Activated naive CD4-positive, alpha-beta T cell treated with anti-CD3 and anti-CD28 coated beads for 36 hours (primary cell): ENCODE data around the gene FBXL19. TPM values are rescaled to one million over a fixed set of nuclear protein-coding genes. Genes with fewer than 3 reads are reported as not detected.
"Not testable (repeated sequence)": the region's sequence is repeated elsewhere in the genome, so short reads cannot be mapped to it uniquely, and the experiment has no call there.

Source experiments
- CTCF ChIA-PET: fragments of 350-600 bp; sonication (Branson Sonifier 250); formaldehyde crosslinking; loops from one replicate; lab custom pipeline; 2021; ENCODE audit warnings: antibody characterized with exemption; lab: Charles Lee
- DNase-seq: peaks from one replicate; pipeline ENCODE4 v3.0.0-alpha.2; 2020
- H3K27ac Mint-ChIP-seq: one replicate; pipeline ENCODE4 v1.8.0; 2021; ENCODE audit warnings: mild to moderate bottlenecking, mixed read lengths
- H3K27me3 Mint-ChIP-seq: one replicate; pipeline ENCODE4 v1.8.0; 2021; ENCODE audit warnings: low read depth, mixed read lengths
- H3K36me3 Mint-ChIP-seq: one replicate; pipeline ENCODE4 v1.8.0; 2021; ENCODE audit warnings: low read depth, mixed read lengths
- H3K4me1 Mint-ChIP-seq: one replicate; pipeline ENCODE4 v1.8.0; 2021; ENCODE audit warnings: low read depth, mixed read lengths
- H3K4me3 Mint-ChIP-seq: one replicate; pipeline ENCODE4 v1.8.0; 2021; ENCODE audit warnings: mild to moderate bottlenecking, moderate library complexity, mixed read lengths
- H3K9me3 Mint-ChIP-seq: one replicate; pipeline ENCODE4 v1.8.0; 2021; ENCODE audit warnings: mixed read lengths
- intact Hi-C: fragments of 100-400 bp; cut with micrococcal nuclease; formaldehyde crosslinking; loops from one replicate; pipeline ENCODE4 v1.15.1; 2023
- total RNA-seq, 2 experiments: library from RNA; stranded (reverse); gene quantifications; one replicate each; pipeline ENCODE4 v1.2.3, GENCODE V29; 2021

The FBXL19 gene
- total RNA-seq, 2 experiments from 2014 or later: 13.6 to 15.2 TPM

GRCh38 chr16:30939571-30939970 lies 16.2 kb downstream of the FBXL19 start:
- CTCF ChIA-PET: interaction anchor here (0.8 to 3.9 kb wide), 4 partner anchors 10 to 504 kb away, joined by 3 to 74 read pairs (median 4); partner anchors contain the start of gene SETD1A
- Mint-ChIP-seq H3K4me1 (peaks cover 28% of the 10 kb centered on the region), H3K36me3 (peaks cover 17% of the 10 kb centered on the region)
- H3K27me3 Mint-ChIP-seq, DNase-seq, H3K4me3 Mint-ChIP-seq, intact Hi-C loops, H3K9me3 Mint-ChIP-seq, H3K27ac Mint-ChIP-seq: not testable (repeated sequence)

GRCh38 chr16:30941600-30942425 lies 18.4 kb downstream of the FBXL19 start:
- CTCF ChIA-PET: interaction anchor here (0.6 to 3.9 kb wide), 33 partner anchors 8 to 502 kb away, joined by 3 to 74 read pairs (median 5); partner anchors contain the start of genes HSD3B7 and SETD1A
- intact Hi-C loops: loop anchor here (1.0 kb wide), 1 partner anchor 98 kb away; no protein-coding TSS in a partner anchor
- DNase-seq: peak; percentile 79
- H3K9me3 Mint-ChIP-seq: no peaks in the 10 kb centered on the region
- peak overlapping the region; percentile 51 for H3K27ac Mint-ChIP-seq
- H3K4me3 Mint-ChIP-seq: no peak overlapping the region
- H3K36me3 Mint-ChIP-seq: peaks cover 12% of the 10 kb centered on the region
- H3K4me1 Mint-ChIP-seq: peaks cover 21% of the 10 kb centered on the region
- no peaks in the 10 kb centered on the region for H3K27me3 Mint-ChIP-seq

GRCh38 chr16:30942426-30942806 lies 19.0 kb downstream of the FBXL19 start:
- Mint-ChIP-seq H3K4me3 (no peak overlapping the region), H3K27ac (peak overlapping the region; percentile 51), H3K27me3 (no peaks in the 10 kb centered on the region), H3K4me1 (peaks cover 18% of the 10 kb centered on the region), H3K9me3 (no peaks in the 10 kb centered on the region), H3K36me3 (peaks cover 9% of the 10 kb centered on the region)
- intact Hi-C loops: loop anchor here (1.0 kb wide), 1 partner anchor 98 kb away; no protein-coding TSS in a partner anchor
- no peak for DNase-seq
- CTCF ChIA-PET: interaction anchor here (0.6 to 3.9 kb wide), 29 partner anchors 8 to 501 kb away, joined by 3 to 74 read pairs (median 5); partner anchors contain the start of genes HSD3B7 and SETD1A

GRCh38 chr16:30944352-30944751 lies 21.0 kb downstream of the FBXL19 start:
- H3K4me3 Mint-ChIP-seq: no peak overlapping the region
- no peaks in the 10 kb centered on the region for H3K27me3 Mint-ChIP-seq
- no peak for DNase-seq
- CTCF ChIA-PET: interaction anchor here (0.6 to 1.9 kb wide), 5 partner anchors 8 to 319 kb away, joined by 3 to 8 read pairs (median 5); no protein-coding TSS in a partner anchor
- H3K9me3 Mint-ChIP-seq: no peaks in the 10 kb centered on the region
- intact Hi-C loops: no loop called here
- peaks cover 9% of the 10 kb centered on the region for H3K36me3 Mint-ChIP-seq
- H3K4me1 Mint-ChIP-seq: peaks cover 18% of the 10 kb centered on the region
- no peak overlapping the region for H3K27ac Mint-ChIP-seq

- Mint-ChIP-seq H3K4me1 (peaks cover 20% of the 10 kb centered on the region), H3K4me3 (no peak overlapping the region), H3K27ac (no peak overlapping the region), H3K9me3 (no peaks in the 10 kb centered on the region), H3K36me3 (peaks cover 9% of the 10 kb centered on the region), H3K27me3 (no peaks in the 10 kb centered on the region)
- no peak for DNase-seq
- CTCF ChIA-PET: interaction anchor here (0.9 kb wide), 2 partner anchors 45 to 102 kb away, joined by 4 to 5 read pairs; no protein-coding TSS in a partner anchor
- intact Hi-C loops: no loop called here
These were observed 23.5 kb downstream of the FBXL19 start for GRCh38 chr16:30946671-30947540.

GRCh38 chr16:30947541-30947858 lies 24.1 kb downstream of the FBXL19 start:
- CTCF ChIA-PET: interaction anchor here (0.9 kb wide), 2 partner anchors 44 to 103 kb away, joined by 4 to 5 read pairs; no protein-coding TSS in a partner anchor
- Mint-ChIP-seq H3K9me3 (no peaks in the 10 kb centered on the region), H3K4me3 (no peak overlapping the region), H3K27me3 (no peaks in the 10 kb centered on the region), H3K4me1 (peaks cover 15% of the 10 kb centered on the region), H3K36me3 (peaks cover 9% of the 10 kb centered on the region), H3K27ac (no peak overlapping the region)
- no peak for DNase-seq
- intact Hi-C loops: no loop called here

GRCh38 chr16:30947859-30948666 lies 24.7 kb downstream of the FBXL19 start:
- Mint-ChIP-seq H3K4me3 (no peak overlapping the region), H3K27me3 (no peaks in the 10 kb centered on the region), H3K27ac (no peak overlapping the region), H3K9me3 (no peaks in the 10 kb centered on the region), H3K4me1 (peaks cover 11% of the 10 kb centered on the region), H3K36me3 (peaks cover 9% of the 10 kb centered on the region)
- no peak for DNase-seq
- CTCF ChIA-PET: interaction anchor here (0.9 kb wide), 1 partner anchor 103 kb away, joined by 4 read pairs; no protein-coding TSS in a partner anchor
- intact Hi-C loops: loop anchor here (2.0 kb wide), 1 partner anchor 53 kb away; the partner anchor contains the start of gene BCL7C

GRCh38 chr16:30948667-30949649 lies 25.6 kb downstream of the FBXL19 start, which contains the start of gene ORAI3:
Gene ORAI3, plus strand, starts transcription at chr16:30949068. Its CDS starts 222 bp downstream, at chr16:30949290.
- intact Hi-C loops: loop anchor here (2.0 kb wide), 1 partner anchor 54 kb away; the partner anchor contains the start of gene BCL7C
- Mint-ChIP-seq H3K27me3 (no peaks in the 10 kb centered on the region), H3K9me3 (no peaks in the 10 kb centered on the region), H3K36me3 (peaks cover 7% of the 10 kb centered on the region), H3K4me3 (peak within 1 kb of the TSS; percentile 80), H3K27ac (peak within 1 kb of the TSS; percentile 65), H3K4me1 (peaks cover 16% of the 10 kb centered on the region)
- CTCF ChIA-PET: interaction anchor here (0.5 to 2.0 kb wide), 5 partner anchors 8 to 150 kb away, joined by 3 to 11 read pairs (median 4); no protein-coding TSS in a partner anchor
- DNase-seq: peak; percentile 64

GRCh38 chr16:30949650-30950515 lies 26.5 kb downstream of the FBXL19 start:
- H3K4me1 Mint-ChIP-seq: peaks cover 16% of the 10 kb centered on the region
- peak overlapping the region; percentile 65 for H3K27ac Mint-ChIP-seq

More at GRCh38 chr16:30949650-30950515, 26.5 kb downstream of the FBXL19 start:
- no peaks in the 10 kb centered on the region for H3K27me3 Mint-ChIP-seq
- DNase-seq: peak; percentile 74
- H3K4me3 Mint-ChIP-seq: peak overlapping the region; percentile 80
- intact Hi-C loops: loop anchor here (2.0 to 10.0 kb wide), 2 partner anchors 55 to 765 kb away; partner anchors contain the start of gene BCL7C
- CTCF ChIA-PET: interaction anchor here (0.6 to 2.0 kb wide), 4 partner anchors 9 to 142 kb away, joined by 3 to 11 read pairs (median 4); no protein-coding TSS in a partner anchor
- H3K9me3 Mint-ChIP-seq: no peaks in the 10 kb centered on the region
- H3K36me3 Mint-ChIP-seq: peaks cover 2% of the 10 kb centered on the region
